HUDEP-2 (cell line): ENCODE measurements around the gene CHST6.
"Not testable (repeated sequence)": the region's sequence is repeated elsewhere in the genome, so short reads cannot be mapped to it uniquely, and the experiment has no call there.

Experiments
- DNase-seq, 76 experiments: peaks; one replicate each; lab custom pipeline; 2025; ENCODE audit not compliant: unreplicated experiment in 76 of 76; lab: John Stamatoyannopoulos, UW

Gene CHST6

GRCh38 chr16:75478480-75479345, 16.5 kb downstream of the CHST6 start:
- no peak for DNase-seq

GRCh38 chr16:75477680-75478473, 17.4 kb downstream of the CHST6 start:
- no peak for DNase-seq

GRCh38 chr16:75476817-75477216, 18.4 kb downstream of the CHST6 start:
- no peak for DNase-seq

- DNase-seq, result no peak
Observed at GRCh38 chr16:75475420-75475847, 19.8 kb downstream of the CHST6 start.

DNA sequence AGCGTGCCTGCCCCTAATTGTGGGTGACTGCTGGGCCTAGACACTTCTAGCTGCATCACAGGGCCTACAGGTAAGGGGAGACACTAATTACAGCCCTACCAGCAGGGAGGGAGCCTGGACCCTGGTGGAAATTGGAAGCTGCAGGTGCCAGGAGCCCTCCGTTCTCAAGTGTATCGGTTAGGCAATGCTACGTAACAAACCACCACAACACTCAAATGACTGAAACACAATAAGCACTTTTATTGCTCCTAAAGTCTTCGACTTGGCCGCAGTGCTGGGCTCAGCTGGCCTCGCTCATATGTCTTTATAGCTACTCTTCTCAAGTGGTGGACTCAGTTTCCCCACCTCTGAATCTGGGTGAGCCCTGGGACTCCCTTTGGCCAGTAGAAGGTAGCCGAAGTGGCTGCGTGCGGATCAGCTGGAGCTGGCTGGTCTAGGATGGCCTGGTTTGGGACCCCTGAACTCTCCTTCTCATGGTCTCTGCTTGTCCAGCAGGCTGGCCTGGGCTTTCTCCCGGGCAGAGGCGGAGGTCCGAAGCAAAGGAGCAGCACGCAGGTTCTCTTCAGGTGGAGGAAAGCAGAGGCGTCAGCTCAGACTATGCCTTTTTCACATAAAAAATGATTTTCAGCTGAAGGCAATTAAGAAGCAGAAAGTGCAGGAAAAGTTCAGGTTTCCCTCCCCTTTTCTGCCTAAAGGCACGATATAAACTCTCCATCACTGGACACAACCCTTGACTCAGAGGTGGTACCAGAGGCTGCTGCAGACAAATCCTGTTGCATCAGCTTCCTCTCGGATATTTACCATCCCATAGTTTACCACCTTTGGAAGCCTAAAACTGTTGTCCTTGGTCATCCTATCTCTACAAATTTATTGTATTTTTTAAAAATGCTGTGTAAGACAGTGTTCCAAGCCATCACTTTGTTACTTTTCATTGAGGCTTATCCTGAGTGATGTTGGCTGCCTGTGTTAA, 22.0 kb downstream of the CHST6 start:
- no peak for DNase-seq

- peak in 39 of 76 experiments; percentile 1 to 63 (median 28) for DNase-seq
Observed at GRCh38 chr16:75471723-75472633, 23.3 kb downstream of the CHST6 start.

GRCh38 chr16:75466760-75467159, 28.5 kb downstream of the CHST6 start:
- no peak for DNase-seq

GRCh38 chr16:75464122-75464918, 30.9 kb downstream of the CHST6 start, which contains the start of gene TMEM170A:
TMEM170A (minus strand) TSS chr16:75464689; CDS start chr16:75464600, 89 bp downstream.
- DNase-seq, result peak; percentile 37 to 99 (median 98)

DNA sequence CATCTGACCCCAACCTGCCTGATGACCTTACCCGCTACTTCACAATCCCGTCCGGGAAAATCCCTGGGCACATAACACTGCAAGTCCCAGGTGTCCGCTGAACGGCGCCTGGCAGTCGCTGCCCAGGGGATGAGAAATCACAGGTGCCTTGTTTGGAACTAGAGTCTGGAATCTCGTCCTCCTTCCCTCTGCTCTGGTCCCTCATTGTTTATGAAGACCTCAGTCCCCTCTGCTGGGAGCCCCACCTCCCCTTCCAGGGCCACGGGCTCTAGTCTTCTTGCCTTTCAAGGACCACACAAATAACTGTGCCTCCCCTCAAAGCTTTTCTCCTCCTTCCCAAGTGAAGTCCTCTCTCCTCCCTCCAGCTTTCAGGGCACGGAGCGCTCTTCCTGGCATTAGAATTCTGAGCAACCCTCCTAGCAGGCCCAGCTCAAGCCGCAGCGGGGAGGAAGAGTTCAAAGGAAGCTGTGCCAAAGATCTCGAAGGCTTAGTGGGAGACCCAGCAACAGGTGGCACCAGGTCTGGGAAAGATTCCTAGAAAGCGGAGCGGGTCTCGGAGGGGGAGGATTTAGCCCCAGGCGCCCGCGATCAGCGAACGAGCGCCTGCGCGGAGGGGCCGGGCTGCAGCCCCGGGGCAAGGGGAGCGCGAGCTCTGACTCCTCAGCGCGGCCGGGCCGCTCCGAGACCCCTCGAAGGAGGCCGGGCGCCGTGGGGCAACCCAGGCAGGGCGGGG, 31.7 kb downstream of the CHST6 start:
- peak in 5 of 76 experiments; percentile 2 to 39 (median 12) for DNase-seq

DNA sequence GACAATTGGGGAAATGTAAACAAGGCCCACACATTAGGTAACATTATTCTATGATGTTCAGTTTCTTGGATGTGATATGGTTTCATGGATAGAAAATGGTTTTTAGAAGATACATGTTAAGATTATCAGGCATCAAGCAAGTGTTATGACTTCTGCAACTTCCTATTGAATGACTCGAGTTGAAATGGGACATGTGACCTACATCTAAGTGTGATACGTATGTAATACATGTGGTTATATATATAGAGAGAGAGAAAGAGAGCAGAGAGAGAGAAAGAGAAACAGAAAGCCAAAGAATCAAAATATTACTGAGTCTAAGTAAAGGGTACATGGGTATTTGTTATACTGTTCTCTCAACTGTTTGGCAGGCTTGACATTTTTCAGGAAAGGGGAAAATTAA, 32.4 kb downstream of the CHST6 start:
- DNase-seq, result no peak

- DNase-seq, result no peak
Observed at GRCh38 chr16:75461575-75461974, 33.7 kb downstream of the CHST6 start.

- DNase-seq, result no peak
Observed at GRCh38 chr16:75460446-75460845, 34.8 kb downstream of the CHST6 start.

DNA sequence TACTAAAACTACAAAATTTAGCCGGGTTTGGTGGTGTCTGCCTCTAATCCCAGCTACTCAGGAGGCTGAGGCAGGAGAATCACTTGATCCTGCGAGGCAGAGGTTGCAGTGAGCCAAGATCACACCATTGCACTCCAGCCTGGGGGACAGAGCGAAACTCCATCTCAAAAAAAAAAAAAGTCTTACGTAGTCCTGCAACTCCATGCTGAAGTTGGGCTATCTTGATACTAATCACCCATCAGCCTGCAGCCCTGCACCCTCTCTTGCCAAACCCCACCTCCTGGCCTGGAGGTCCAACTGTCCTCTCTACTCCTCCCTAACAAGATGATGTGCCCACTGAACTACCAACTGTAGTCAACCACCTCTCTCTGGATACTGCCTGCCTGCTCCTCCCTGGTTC, 35.5 kb downstream of the CHST6 start:
- peak in 2 of 76 experiments; percentile 5 to 10 for DNase-seq

GRCh38 chr16:75458439-75458838, 36.8 kb downstream of the CHST6 start:
- no peak for DNase-seq

GRCh38 chr16:75458029-75458428, 37.2 kb downstream of the CHST6 start:
- DNase-seq, result no peak

GRCh38 chr16:75457485-75458021, 37.7 kb downstream of the CHST6 start:
- DNase-seq, result no peak

DNA sequence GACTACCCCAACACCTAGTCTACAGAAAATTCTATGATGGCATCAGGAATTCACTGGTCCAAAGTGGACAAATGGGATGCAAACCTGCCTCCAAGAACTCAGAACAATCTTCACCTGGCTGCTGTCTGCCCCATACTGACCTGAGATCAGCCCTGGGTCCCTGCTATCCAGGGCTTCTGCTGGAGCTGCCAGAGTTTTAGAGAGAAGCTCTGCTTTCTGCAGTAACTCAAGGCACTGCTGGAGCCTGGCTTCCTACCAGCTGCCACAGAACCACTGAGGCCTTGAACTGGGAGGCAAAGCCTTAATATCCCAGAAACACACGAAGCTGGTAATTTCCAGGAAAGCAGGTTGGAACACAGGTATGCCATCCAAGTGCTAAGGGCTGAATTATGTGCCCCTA, 38.3 kb downstream of the CHST6 start:
- no peak for DNase-seq

GRCh38 chr16:75456486-75456885, 38.8 kb downstream of the CHST6 start:
- DNase-seq, result not testable (repeated sequence)
